GM19397 (cell line): ENCODE results near the gene DAGLB.
"Not testable (repeated sequence)": the region's sequence is repeated elsewhere in the genome, so short reads cannot be mapped to it uniquely, and the experiment has no call there.

Source experiments
- ATAC-seq: cut with Tn5 transposase; IDR thresholded peaks from one replicate; pipeline ENCODE4 v1.9.1; 2021; ENCODE audit warnings: mild to moderate bottlenecking, moderate library complexity; ENCODE audit not compliant: unreplicated experiment

Gene DAGLB

DNA sequence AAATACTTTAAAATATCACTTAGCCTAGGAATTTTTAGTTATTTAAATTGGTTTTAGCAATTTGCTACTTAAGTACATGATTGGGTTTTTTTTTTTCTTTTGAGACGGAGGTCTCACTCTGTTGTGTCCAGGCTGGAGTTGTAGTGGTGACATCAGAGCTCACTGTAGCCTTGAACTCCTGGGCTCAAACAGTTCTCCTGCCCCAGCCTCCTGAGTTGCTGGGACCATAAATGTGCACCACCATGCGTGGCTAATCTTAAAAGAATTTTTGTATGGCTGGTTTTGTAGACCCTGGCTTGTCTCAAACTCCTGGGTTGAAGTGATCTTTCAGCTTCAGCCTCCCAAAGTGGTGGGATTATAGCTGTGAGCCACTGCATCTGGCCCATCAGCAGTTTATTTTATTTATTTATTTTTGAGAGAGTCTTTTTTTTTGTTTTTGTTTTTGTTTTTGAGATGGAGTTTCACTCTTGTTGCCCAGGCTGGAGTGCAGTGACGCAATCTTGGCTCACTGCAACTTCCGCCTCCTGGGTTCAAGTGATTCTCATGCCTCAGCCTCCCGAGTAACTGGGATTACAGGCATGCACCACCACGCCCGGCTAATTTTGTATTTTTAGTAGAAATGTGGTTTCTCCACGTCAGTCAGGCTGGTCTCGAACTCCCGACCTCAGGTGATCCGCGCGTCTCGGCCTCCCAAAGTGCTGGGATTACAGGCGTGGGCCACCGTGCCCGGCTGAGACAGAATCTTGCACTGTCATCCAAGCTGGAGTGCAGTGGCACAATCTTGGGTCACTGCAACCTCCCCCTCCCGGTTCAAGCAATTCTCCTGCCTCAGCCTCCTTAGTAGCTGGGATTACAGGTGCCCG is 47.3 kb downstream of the DAGLB start:
- not testable (repeated sequence) for ATAC-seq

DNA sequence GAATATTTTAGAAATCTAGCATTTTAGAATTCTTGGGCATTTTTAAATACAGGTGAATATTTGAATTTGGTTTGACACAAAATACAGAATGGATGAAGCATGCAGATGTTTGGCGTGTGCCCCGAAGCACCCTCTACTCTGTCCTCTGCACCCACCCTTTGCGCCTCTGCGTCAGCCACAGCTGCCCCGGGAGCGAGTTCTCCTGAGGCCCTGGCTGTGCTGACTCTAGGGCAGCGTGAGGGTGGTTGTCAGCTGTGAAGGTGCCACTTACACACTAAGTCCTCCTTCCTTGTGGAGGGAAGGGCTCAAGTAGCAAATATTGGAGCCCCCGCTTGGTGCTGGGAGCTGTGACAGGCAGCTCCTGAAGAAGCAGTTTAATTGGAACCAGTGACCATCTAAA is 48.4 kb downstream of the DAGLB start:
- ATAC-seq: no peak

DNA sequence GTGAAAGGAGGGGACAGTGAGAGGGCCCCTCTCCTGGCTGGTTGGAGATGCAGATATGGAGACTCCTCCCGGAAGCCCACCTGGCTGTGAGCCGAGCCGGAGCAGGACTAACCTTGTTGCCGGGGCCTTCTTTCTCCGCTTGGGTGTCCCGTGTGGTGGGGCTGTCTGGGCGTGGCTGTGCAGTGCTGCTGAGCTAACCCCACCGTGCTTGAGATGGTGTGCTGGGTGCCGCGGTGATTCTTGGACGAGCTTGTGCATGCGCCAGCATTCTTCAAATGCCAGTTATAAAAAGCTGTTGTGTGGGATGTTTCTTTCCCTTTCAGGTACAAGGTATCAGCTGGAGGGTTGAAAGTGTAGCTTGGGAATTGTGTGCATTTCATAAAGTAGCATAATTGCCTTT is 48.8 kb downstream of the DAGLB start:
- no peak for ATAC-seq

DNA sequence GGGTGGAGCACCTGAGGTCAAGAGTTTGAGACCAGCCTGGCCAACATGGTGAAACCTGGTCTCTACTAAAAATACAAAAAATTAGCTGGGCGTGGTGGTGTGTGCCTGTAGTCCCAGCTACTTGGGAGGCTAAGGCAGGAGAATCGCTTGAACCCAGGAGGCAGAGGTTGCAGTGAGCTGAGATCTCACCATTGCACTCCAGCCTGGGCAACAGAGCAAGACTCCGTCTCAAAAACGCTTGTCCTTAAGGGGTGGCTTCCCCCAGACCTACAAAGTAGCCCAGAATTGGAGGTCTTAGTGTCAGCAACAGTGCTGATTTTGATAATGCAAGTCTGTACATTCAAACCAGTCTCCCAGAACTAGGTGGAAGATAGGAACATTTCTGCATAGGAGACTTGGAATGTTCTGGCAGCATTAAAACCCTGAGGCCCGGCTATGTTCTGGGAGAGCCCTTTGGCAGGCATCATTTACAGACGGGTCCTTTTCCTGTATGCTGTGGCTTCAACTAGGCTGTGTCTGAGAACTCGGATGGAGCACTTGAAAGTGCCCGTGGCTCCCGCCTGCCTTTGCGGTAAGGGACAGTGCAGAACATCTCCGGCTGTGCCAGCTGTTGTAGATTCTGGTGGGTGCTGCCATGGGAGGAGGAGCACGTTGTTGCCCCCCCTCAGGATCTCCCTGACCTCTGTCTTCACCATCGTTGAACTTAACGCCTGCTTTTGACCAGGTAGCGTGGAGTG is 49.8 kb downstream of the DAGLB start:
- not testable (repeated sequence) for ATAC-seq

DNA sequence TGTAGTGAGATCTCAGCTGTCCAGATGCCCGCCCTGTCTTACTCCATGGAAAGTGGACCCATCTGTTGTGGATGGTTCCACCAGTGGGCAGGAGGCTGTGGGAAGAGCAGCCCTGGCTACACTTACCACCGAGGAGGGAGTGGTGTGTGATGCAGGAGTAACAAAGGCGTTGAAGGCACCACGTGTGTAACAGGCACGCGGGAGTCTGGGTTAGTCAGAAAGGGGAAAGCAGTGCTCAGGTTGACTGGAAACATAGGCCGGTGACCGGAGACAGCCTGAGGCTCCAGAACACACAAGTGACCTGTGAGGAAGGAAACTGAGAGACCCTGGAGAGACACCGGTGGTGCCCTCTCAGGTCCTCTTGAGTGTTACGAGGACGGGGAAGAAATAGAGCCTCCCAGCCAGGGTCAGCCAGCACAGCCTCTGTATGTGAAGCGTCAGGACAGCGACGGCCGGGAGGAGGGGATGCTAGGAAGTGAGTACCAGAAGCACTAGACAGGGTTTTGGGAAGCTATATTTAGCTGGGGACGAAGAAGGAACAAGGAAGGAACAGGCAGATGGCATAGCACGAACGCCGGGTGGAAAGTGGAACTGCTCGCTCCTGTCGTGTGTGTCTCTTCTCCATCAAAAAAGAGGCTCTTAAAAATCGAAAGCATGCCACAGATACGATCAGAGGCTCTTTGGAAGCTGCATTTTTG is 51.7 kb downstream of the DAGLB start:
- no peak for ATAC-seq

DNA sequence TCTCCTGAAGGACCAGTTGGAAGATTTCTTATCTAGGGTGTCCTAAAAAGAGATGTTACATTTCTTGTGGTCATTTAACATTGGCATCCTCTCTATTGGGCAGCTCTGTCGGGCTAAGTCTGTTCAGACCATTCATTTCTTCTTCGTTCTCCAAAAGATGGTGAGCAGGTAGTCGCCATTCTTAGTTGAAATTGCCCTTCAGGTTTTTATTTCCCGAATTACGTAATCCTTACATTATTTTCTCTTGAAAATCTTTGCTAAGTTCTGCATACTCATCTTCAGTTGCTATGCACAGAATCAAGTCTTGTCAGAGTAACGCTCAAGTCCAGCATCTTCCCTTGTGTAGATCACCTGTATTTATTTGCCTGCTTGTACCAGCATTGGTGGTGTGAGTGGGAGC is 53.6 kb downstream of the DAGLB start:
- no peak for ATAC-seq

DNA sequence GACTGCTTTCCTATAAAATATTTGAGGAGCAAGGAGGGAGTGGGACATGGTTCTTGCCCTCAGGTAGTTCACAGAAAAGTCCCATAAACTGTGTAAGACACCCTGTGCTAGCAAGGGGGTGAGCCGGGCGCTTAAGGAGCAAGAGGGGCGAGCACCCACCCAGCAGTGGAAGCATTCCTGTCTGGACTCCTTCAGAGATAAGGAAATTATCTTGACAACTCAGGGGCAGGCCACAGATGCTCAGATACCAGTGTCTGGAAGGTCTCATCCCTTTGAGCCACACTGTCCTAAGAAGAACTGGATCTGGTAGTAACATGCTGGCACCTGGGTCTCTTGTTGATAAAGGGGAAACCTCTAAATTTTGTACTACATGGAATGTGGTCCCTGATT is 54.1 kb downstream of the DAGLB start:
- no peak for ATAC-seq

DNA sequence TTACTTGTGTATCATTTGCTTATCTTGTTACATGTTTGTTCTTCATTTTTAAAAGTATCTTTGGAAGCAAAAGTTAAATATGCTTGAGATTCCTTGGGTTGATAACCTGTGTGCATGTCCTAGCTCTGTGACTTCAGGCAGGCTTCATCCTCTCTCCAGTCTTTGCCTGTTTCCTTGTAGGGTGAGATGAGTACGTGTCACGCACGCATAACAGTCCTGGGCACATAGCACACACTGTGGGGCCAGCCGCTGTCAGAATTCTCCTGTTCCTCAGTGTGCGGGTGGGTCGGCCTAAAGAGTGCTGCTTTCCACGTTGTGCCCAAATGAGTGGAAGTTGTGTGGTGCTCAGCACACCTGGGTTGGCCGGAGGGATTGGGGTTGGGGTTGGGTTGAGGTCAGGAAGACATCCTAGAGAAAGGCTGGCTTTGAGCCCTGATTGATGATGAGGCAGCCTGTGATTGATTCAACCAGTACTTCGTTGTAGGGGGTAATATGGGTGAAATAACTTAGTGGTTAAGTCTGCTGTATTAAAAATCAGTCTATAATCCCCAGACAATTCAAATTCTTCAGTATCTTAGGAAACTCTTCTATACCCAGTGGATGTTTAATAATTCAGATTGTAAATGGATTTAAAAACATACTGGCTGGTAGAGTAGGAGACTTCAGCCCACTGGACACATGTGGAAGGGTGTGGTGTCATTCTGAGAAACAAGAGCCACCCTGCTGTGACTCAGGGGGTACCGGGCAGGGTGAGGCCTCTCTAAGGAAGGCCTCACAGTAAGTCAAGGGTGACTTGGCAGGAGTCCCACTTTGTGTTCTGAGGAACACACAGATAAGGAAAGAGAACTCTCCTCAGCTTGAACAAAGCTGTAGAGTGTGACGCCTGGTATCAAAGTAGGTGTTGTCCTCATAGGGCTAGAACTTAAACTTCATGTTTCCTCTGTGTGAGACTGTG is 54.8 kb downstream of the DAGLB start:
- ATAC-seq: no peak

DNA sequence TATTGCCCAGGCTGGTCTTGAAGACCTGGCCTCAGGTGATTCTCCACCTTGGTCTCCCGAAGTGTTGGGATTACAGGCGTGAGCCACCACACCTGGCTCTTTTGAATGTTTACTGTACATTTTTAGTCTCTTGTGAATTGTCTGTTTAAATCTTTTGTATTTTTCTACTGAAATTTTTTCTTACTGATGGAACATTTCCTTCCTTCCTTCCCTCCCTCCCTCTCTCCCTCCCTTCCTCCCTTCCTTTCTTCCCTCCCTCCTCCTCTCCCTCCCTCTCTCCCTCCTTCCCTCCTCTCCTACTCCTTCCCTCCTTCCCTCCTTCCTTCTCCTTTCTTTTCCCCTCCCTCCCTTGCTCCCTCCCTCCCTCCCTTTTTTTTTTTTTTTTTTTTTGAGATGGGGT is 58.0 kb downstream of the DAGLB start:
- no peak for ATAC-seq

DNA sequence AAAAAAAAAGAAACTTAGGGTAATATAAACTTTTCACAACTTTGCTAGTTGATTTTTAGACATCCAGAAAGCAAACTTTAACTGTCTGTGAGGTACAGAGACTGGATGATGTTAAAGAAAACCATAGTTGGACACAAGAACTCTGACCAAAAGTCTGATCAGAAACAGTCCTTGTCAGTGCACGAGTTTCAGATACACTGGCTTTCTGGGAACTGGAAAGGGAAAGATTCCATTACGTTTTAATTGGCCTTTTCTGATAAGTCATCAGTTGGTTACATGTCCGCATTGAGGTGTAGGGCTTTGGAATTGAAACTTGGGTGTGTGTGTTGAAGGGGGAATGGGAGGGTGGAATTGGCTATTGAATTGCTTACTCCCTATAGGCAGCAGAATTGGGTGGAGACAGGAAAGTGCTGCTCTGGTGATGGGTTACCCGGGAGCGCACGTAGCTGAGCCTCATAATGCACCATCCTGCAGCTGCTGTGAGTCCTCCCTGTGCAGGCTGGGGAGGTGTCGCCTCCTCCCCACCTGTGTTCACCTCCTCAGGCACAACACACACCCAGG is 59.9 kb downstream of the DAGLB start:
- ATAC-seq: no peak

DNA sequence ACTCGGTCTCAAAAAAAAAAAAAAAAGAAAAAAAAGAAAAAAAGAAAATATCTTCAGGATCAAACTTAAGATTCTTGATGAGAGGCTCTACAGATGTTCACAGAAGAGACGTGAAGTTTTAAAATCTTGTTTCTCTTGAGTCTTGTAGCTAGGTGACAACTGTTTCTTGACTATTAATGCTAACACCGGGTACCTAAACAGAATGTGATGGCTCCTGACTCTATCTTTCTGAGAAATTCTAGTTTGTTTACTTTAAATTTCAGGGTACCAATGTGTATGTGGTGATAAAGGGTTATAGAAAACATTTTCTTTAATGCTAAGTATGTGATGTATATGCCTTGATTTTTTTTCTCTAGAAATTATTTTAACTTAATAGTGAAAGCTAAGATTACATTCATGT is 61.0 kb downstream of the DAGLB start:
- ATAC-seq: no peak

DNA sequence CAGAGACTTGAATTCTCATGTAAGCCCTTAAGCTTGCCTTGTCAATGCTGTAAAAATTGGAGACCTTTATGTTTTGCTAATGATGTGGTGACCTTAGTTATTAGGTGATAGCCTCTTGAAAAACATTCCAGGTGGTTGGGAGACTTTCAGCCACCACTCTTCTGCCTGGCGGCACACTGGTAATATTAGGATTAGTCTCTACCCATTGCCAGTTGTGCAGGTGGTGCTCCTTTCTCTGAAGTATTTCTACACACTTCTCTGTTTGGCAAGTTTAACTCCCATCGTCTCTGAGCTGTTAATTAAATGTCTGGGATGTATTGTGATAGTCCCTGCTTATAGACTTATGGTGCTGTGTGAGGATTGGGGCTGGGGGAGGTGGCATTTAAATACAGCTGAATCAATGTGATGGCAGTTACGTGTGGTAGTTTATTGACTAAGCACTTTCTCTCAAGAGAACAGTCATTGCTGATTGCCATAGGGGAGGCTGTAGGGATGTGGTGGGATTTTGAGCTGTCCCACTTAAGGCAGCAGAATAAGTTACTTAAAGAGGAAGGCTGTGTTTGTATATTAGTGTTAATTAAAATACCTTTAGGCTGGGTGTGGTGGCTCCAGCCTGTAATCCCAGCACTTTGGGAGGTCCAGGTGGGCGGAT is 61.7 kb downstream of the DAGLB start:
- no peak for ATAC-seq

DNA sequence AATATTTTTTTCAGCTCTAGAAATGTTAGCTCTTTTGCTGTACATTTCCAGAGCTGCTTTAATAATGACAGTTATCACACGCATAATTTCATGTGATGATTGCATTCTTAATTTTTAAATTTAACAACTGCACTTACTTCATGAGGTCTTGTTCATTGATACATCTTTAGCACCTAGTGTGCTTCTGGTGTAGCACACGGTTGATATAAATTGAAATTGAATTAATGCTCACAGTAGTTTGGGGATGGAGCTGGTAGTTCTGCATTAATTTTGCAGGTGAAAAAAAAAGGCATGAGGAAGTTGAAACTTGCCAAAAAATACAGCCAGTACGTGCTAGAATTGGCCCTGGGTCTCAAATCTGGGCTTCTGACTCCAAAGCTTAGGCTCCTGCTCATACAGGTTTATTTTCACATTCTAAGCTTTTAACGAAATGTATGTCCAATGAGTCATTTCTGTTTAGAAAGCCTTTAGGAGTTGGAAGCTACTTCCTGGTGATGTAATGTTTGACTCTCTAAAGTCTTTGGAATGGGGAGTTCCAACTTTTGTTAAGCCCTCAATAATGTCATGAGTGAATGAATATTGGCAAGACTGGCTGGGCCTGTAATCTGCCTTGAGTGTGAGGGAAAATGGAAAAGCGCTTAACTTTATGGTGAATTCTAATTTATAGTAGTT is 62.5 kb downstream of the DAGLB start:
- no peak for ATAC-seq

DNA sequence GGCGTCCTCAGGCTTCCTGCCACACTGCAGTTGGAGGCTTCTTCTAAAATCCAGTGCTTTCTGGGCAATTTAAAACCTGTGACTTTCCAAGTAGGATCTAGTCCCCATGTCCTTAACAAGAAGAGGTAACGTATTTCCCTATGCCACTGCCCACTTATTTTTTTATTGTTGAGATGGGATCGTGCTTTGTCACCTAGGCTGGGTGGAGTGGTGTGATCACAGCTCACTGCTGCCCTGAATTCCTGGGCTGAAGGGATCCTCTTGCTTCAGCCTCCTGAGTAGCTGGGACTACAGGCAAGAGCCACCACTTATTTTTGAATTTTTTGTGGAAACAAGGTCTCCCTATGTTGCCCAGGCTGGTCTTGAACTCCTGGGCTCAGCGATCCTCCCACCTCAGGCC is 63.4 kb downstream of the DAGLB start:
- ATAC-seq: no peak

DNA sequence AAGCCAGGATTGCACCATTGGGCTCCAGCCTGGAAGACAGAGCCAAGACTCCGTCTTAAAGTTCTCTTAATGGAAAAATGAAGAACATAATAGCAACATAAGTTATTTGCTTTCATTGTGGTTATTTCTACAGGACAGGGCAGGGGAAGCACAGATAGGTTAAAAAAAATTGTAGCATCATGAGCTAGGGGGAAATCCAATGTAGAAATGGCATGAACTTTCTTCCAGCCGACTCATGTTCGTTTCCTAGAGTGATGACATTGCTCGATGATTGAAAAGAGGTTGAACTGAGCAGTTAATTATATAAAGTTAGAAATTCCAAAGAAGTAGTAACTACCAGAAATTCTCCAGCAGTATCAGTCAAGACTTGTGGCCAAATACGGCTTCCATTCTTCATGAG is 64.9 kb downstream of the DAGLB start:
- ATAC-seq: no peak

DNA sequence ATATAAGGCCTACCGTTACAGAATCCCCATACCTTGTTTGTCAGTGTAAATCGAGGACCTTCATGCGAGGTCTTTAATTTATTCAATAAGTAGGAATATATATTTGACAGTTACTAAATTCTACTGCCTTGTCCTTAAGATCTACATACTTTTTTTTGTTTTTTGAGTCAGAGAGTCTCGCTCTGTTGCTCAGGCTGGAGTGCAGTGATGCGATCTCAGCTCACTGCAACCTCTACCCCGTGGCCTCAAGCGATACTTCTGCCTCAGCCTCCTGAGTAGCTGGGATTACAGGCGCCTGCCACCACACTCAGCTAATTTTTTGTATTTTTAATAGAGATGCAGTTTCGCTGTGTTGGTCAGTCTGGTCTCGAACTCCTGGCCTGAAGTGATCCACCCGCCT is 65.9 kb downstream of the DAGLB start:
- ATAC-seq: not testable (repeated sequence)

DNA sequence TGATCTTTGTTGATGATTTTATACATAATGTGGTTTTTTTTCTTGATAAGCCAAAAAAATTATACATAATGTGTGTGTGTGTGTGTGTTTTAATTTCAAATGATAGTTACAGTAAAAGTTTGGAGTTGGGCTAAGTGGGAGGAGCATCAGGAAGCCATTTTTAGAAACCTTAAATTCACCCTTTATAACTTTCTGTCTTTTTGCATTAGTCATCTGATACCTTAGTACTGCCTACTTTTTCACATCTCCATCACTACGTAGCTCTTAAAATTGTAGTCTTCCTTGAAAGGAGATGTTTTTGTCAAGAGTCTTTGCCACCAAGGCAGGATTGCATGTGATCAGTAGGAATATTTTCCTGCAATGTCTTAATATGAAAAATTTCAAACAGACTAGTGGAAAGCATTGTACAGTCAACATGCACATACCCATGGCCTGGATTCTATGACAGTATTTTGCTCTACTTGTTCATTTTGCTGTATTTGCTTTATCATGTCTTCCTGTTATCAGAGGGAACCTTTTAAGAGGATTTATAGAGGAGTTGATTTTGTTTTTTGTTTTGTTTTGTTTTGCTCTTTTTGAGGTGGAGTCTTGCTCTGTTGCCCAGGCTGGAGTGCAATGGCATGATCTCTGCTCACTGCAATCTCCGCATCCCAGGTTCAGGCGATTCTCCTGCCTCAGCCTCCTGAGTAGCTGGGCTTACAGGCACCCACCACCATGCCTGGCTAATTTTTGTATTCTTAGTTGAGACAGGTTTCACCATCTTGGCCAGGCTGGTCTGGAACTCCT is 67.3 kb downstream of the DAGLB start:
- no peak for ATAC-seq

DNA sequence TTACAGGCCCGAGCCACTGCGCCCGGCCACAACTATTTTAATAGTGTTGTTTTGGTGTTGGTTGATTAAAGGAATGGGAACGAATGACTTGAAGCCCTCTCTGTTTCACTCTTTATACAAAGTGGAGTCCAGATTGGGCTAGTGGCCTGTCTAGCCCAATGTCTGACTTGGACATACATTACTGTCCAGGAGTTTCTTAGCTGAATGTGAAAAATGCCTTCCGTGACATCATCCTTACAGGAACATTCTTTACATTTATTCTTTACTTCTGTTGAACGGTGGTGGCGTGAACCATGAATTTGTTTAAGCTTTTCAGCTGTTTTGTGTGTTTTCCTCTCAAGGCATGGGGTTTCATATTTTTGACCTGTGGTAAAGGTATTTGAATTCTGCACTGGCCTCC is 67.9 kb downstream of the DAGLB start:
- no peak for ATAC-seq
